PFSK-1 (cell line): ENCODE data around the gene MBNL2.

Source experiments
- FOXP2 ChIP-seq: optimal IDR thresholded peaks from 2 replicates; pipeline ENCODE3; 2011; ENCODE audit warnings: borderline replicate concordance, control low read depth, inconsistent platforms; ENCODE audit not compliant: insufficient read depth; ENCODE audit errors: extremely low read length, extremely low read depth
- POLR2AphosphoS5 ChIP-seq: IDR thresholded peaks from 2 replicates; pipeline ENCODE4 v1.6.1; 2012; ENCODE audit warnings: low read depth, mild to moderate bottlenecking, control low read depth, low read length, moderate library complexity
- REST ChIP-seq, 2 experiments: IDR thresholded peaks; 2 replicates each; pipeline versions ENCODE4 v1.6.1 to v1.8.0; 2011 to 2012; ENCODE audit warnings: low read depth in 2 of 2, low read length in 2 of 2, control low read depth in 1 of 2, inconsistent platforms in 1 of 2, mild to moderate bottlenecking in 1 of 2, moderate library complexity in 1 of 2; ENCODE audit not compliant: insufficient read depth in 1 of 2
- SIN3A ChIP-seq: IDR thresholded peaks from 2 replicates; pipeline ENCODE4 v1.6.1; 2012; ENCODE audit warnings: mild to moderate bottlenecking, low read length, moderate library complexity, borderline replicate concordance; ENCODE audit not compliant: insufficient read depth
- TAF1 ChIP-seq: IDR thresholded peaks from 2 replicates; pipeline ENCODE4 v1.6.1; 2012; ENCODE audit warnings: low read length, control low read depth, borderline replicate concordance; ENCODE audit not compliant: insufficient read depth

The MBNL2 gene

GRCh38 chr13:97310809-97311436 lies 88.8 kb downstream of the MBNL2 start:
- TF ChIP-seq REST (IDR thresholded peaks at IDR 0.05; ENCODE audit: insufficient read depth in 1 of 2, low read depth in 2 of 2, low read length in 2 of 2) = no peak
- TF ChIP-seq FOXP2 = no peak
- no peak for TF ChIP-seq POLR2AphosphoS5
- TF ChIP-seq TAF1 = no peak
- TF ChIP-seq SIN3A = no peak

- TF ChIP-seq REST (IDR thresholded peaks at IDR 0.05; ENCODE audit: insufficient read depth in 1 of 2, low read depth in 2 of 2, low read length in 2 of 2) (no peak), POLR2AphosphoS5 (no peak), TAF1 (no peak), FOXP2 (no peak), SIN3A (no peak)
Observed at GRCh38 chr13:97311956-97312355, 89.8 kb downstream of the MBNL2 start.

GRCh38 chr13:97313551-97314260 lies 91.6 kb downstream of the MBNL2 start:
- no peak for TF ChIP-seq FOXP2
- TF ChIP-seq TAF1 = no peak
- TF ChIP-seq SIN3A = no peak
- no peak for TF ChIP-seq REST (IDR thresholded peaks at IDR 0.05; ENCODE audit: insufficient read depth in 1 of 2, low read depth in 2 of 2, low read length in 2 of 2)
- TF ChIP-seq POLR2AphosphoS5 = no peak

GRCh38 chr13:97316390-97316789 lies 94.3 kb downstream of the MBNL2 start:
- TF ChIP-seq REST (IDR thresholded peaks at IDR 0.05; ENCODE audit: insufficient read depth in 1 of 2, low read depth in 2 of 2, low read length in 2 of 2) (no peak), POLR2AphosphoS5 (no peak), SIN3A (no peak), TAF1 (no peak), FOXP2 (no peak)
